ENCODE results near the gene SH3BGRL2. TPM values are rescaled to one million over a fixed set of nuclear protein-coding genes. Genes with fewer than 3 reads are reported as not detected.
"Not testable (repeated sequence)": the region's sequence is repeated elsewhere in the genome, so short reads cannot be mapped to it uniquely, and the experiment has no call there.

SH3BGRL2 gene
- total RNA-seq, 1 donor from 2014 or later, result 19.5 TPM

DNA sequence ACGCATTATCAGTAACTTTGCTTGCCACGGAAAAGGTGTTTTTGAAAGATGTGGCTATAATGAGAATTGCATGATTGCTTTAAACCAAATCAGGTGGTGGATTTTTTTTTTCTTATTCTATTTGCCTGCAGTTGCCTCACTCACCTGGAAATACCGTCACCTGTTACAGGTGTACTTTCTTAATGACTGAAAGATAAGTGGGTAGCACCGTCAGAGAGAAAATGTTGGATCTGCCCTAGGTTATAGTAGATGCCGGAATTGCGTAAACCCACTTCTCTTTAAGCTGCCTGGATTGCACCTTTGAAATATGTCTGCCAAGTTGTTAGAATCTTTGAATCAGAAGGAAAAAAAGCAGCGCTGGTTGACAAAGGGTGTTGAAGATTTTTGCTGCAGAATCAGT, 68.5 kb downstream of the SH3BGRL2 start:
- DNase-seq, result no peak

DNA sequence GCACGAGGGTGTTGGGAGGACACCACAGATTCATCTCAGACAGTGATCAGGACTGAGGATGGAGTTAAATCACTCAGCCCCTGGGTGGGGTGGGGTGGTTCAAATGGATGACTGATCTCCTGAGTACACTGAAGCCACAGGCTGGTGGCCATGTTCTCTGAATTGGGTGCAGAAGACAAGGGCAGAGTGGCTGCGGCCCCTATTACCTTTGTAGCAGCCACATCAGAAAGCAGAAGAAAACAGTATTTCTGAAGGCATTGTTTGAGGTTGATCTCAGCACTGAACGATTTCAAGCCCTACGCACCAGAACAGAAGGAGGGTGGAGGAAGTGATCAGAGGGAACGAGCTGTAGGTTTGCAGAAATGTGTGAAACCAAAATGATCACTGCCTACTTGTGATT, 71.6 kb downstream of the SH3BGRL2 start:
- DNase-seq, result no peak

DNA sequence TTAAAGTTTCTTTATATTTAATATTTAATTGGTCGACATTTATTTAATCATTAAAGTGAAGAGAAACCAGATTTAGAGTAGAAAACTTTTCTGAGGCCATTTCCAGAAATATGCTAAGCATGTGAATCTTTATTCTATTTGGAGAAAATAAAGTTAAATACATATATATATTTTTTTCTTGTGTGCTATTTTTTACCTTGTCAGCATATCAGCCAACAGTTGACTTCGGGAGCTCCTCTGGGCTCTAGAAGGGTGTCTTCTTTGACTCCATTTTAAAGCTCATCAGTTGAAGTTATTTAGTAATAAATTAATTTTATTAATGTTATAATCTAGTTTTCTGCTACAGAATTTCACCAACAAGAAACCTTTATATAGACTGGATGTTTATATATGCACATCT, 73.1 kb downstream of the SH3BGRL2 start:
- no peak for DNase-seq

DNA sequence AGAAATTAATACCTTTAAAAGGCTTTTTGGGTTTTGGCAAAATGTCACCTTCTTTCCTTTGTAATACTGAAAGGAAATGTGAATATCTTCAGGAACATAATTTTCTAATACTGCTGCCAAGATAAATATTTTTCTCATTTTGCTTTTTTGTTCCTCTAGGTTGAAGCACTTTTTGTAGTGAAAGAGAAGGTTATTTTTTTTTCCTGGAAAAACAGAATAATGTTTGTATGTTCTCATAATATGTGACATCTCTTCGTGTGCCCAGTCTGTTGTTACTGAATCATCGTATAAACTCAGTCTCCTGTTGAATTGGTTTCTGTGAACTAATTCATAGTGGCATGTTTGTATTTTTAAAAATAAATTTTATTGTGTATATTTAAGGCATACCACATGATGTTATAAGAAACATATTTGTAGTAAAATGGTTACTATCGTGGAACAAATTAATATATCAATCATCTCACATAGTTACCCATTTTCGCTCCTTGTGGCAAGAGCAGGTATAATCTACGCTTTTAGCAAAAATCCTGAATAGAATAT, 74.4 kb downstream of the SH3BGRL2 start:
- DNase-seq, result no peak

DNA sequence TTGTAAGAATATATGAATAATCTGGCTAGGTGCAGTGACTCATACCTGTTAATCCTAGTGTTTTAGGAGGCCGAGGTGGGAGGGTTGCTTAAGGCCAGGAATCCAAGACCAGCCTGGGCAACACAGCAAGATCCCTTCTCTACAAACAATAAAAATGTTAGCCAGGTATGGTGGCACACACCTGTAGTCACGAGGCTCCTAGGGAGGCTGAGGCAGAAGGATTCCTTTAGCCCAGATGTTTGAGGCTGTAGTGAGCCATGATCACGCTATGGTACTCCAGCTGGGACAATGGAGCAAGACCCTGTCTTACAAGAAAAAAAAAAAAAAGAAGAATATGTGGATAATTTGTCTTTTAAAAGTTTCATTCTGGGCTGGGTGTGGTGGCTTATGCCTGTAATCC, 75.4 kb downstream of the SH3BGRL2 start:
- DNase-seq, result no peak

DNA sequence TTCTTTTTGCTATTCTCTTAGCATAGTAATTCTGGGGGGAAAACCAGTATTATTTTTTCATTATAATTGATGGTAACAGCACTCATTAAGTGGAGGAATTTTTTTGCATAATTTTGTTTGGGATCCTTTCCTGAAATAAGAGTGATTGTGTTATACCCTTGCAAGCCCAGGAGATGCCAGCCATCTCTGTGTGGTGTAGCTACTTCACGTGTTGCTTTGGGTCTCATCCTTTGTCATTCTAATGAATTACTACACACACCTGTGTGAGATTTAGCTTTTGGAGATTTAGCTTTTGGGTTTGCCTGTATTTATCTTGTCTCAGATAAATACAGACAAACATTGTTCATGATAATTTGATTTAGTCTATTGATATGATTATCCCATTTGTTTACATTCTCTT, 76.5 kb downstream of the SH3BGRL2 start:
- no peak for DNase-seq

DNA sequence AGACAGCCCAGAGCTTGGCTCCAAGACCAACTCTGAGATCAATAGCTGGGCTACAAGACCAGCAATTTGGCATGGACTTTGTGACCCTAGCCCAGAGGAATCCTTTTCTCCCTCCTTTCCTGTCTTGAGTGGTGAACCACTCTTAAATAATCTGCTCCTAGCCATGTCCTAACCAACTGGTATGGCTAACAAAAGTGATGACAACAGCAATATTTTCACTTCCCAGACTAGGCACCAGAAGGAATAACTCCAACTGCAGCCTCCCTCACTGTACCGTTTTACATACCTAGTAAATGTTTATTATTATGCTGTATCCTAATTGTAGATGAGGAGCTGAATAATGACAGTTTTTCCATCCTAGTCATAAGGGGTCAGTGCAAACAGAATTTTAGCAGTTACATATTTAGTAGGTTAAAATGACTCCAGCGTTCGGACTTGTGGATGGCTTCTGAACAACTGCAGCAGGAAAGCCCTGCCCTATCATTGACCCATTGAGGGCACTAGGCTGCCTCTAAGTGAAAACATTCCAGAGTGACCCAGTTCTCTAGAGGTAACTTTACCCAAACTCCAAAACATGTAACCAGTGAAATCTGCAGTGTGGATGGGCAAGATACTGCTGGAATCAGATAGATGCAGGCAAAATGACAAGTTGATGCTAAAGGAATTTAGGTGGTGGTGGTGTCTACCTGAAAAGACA, 77.1 kb downstream of the SH3BGRL2 start:
- no peak for DNase-seq

DNA sequence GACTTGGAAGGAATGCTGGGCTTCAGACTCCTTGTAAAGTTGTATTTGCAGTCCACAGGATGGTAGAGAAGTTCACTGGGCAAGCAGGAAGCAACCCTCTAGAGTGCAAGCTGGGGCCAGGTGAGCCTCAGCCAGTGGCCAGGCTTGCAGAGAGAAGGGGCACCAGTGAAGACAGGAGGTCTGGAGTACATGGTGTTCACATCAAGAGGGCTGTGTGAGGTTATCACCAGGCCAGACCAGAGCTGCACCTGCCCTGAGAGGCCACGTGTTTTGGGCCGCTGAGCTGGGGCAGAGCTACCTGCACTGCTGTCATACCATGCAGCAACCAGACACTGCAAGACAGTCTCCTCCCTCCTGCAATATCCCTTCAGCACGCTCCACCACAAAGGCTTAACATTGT, 79.0 kb downstream of the SH3BGRL2 start:
- DNase-seq, result no peak

DNA sequence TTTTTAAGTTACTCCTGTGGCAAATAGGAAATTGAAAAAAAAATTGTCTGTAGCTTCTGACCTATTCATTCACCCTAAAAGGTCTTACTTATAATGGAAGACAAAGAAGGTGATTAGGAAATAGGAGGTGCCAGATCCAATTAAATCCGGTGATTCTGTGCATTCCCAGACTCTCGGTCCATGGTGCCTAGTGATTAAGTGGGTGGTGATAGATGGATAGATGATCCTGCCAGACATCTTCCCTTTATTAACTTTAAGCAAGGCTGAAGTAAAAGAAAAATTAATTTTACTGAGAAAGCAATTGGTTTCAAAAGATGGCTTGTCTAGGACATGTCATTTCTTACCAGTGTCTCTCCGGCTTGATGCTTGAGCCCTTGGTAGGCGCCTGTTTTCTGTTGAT, 80.0 kb downstream of the SH3BGRL2 start:
- DNase-seq, result no peak

DNA sequence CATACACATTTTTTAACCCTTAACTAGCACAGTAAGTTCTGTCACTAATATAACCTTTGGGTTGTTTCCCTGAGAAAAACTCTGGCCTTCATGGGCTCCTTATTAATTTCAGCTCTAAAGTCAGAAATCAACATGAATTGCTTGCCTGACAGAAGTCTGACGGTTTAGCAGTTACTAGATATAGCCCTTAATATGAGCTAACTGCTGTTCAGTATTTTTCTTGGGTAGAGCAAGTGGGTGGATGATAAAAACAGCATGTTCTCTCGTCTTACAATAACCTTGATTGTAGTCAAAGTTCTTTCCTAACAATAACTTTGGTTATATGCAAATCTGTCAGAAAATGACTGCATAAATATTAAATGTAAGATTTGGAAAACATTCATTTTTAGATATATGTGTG, 81.0 kb downstream of the SH3BGRL2 start:
- DNase-seq, result no peak

DNA sequence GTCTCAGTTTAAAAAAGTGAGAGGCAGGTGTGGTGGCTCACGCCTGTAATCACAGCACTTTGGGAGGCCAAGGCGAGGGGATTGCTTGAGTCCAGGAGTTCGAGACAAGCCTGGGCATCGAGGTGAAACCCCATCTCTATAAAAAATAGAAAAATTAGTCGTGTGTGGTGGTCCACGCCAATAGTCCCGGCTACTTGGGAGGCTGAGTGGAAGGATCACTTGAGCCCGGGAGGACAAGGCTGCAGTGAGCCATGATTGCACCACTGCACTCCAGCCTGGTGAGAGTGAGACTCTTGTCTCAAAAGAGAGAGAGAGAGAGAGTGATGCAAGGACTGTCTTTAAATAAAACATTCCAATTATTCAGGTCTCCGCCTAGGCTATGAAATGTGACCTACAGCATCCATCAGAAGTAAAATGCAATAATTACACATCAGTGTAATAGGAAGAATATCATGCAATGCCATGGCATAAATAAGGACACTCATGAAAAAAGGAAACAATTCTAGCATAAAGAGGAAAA, 81.5 kb downstream of the SH3BGRL2 start:
- DNase-seq, result no peak

DNA sequence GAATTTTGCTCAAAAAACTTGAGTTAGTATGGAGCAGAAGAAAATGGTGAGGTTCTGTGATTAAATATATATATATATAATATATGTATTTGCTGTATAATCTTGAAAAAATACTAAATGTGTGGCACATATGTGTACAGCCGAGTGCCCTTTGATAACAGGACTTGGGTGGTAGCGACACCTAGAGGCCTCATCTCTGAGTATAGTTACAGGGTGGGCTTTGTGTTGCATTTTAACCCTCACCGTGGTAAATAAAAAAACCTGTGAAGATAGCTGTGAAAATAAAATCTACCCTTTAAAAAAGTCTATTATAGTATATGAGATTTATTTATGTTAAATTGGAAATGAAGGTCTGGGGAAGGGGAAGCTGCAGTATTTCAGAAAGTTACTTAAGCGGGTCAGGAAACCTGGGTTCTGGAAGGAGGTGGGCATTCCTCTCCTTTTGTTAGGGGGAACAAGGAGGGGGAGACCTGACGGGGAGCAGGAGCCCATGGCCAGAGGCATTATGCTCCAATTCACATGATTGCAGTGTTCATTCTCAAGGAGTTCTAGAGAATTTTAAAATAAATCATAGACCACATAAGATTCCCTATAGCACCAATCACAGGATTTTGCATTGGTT, 82.7 kb downstream of the SH3BGRL2 start:
- no peak for DNase-seq

DNA sequence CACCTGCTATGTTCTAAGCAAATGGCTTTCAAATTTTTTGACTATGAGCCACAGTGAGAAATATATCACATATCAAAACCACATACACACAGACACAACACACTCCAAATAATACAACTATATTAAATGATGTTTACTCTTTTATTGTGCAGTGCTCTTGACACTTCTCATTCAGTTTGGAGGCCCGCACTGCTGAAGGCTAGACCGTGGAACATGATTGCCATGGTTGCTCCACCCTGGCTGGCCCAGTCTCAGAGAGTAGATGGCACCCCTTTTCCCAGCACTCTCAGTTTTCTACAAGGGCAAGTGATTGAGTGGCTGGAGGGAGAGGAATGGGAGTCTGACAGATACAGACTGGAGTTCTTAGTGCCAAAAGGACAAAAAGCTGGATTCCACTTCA, 86.9 kb downstream of the SH3BGRL2 start:
- no peak for DNase-seq

DNA sequence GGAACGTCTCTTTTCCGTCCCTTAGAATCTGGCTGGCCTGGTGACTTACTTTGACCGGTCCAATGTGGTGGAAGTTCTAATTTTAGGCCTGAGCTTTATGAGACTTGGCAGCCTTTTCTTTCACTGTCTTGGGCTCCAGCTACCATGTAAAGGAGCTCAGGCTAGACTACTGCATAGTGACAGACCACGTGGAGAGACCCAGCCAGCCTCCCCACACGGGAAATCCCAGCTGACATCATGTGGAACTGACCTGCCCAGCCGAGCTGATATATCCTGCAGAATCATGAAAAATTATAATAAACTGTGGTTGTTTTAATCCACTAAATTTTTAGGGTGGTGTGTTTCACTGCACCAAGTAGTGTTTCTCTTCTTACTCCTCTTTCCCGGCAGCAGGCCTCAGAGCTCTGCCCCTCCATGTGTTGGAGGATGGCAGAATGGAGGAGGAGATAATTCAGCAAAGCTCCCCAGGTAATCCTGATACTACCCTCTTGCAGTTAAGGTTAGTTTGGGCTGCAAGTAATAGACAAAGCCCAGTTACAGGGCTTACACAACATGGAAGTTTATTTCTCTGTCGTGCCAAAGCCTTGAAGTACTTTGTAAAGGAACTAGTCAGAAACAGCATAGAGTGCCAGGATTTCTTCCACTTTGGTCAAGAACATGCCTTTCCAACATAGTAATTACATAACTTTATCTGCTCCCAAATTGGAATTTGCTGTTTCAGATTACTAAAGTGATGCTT, 87.5 kb downstream of the SH3BGRL2 start:
- DNase-seq, result no peak

DNA sequence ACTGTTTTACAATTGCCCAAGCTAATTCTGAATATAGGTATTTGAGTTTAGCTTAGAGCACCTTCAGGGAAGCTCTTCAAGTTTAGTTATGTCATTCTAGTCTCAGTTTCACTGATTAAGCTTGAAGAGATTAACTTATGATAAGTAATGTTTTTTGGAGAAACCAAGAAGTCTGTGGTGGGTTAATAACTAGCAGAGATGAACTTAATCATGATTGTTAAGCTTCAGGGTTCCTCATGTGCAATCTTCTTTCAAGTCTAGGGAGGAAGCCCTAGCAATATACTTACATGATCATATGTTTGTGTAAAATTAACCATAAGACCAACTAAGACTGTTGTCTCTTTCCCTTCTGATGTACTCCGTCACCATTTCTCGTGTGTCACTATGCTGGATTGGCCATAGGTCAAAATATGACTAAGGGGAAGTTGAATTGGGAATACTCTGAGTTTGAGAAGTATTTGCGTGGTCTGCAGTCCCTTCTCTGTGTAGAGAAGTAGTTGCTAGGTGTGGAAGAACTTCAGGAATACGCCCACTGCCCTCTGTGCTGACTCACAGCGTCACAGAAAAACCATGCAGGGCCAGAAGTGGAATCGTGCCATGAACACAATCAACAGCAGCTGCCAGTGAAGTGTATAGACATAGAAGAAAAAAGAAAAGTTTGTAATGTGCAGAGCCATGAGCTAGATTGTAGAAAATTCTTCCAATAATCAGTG, 88.3 kb downstream of the SH3BGRL2 start:
- DNase-seq, result no peak

DNA sequence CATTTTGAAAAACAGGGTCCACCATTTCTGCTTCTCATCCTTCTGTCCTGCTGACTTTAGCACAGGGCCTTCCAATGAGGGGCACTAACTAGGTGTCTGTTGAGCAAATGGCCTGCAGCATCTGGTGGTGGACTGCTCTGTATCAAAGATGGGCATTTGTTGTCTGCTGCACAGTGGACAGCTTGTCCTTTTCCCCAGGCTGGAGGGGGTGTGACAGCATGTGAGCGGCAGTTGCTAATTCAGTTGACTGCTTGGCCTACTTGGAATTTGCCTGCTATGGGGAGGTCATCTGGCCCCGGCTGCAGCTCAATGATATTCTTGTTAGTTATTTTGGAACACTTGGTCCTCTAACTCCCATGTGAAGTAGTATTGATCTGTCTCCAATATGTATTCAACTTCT, 93.7 kb downstream of the SH3BGRL2 start:
- DNase-seq, result no peak

DNA sequence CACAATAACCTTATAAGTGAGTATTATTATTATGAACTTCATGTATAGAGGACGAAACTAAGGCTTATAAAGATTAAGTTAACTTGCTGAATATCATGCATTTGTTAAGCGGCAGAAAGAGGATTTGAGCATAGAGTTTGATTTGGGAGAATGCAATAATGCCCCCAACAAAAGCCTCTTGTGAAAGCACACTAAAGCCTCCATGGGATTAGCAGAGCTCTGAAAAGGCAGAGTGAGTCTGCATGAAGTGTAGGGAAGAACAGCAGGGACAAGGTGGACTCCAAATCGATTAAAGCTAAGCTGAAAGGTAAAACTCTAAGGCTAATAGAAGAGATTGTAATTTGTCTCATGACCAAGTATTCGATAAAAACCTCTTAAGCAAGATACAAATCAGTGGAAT, 100.3 kb downstream of the SH3BGRL2 start:
- DNase-seq, result no peak

DNA sequence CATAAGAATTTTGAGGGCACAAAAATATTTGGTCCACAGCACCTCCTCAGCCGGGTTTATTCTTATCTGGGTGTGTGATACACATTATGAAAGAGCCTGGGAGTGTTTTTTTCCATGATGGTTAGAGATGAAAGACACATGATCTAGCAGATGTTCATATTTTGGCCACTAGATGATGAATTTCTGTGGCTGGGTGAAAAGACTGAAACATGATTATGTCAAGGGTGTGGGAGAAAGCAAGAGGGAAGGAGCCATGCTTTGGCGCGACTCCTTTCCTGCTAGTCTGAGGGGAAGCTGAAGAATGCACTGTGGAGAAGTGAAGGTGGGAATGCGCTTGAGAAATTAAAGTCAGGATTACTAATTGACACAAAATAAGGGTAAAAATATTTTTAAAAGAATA, 102.3 kb downstream of the SH3BGRL2 start:
- no peak for DNase-seq

DNA sequence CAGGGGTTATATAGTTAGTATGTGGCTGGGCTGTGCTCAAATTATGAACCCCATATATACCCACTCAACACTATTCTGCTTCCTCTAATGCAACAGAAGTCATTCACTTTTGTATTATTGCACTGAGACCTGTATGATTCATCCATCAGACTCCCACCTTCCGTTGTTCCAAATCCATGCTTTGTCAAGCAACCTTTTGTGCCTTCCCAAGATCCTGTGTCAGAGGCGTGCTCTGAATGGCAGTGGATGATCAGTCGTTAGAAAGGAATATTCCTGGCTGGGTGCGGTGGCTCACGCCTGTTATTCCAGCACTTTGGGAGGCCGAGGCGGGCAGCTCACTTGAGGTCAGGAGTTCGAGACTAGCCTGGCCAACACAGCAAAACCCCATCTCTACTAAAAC, 103.2 kb downstream of the SH3BGRL2 start:
- DNase-seq, result no peak

DNA sequence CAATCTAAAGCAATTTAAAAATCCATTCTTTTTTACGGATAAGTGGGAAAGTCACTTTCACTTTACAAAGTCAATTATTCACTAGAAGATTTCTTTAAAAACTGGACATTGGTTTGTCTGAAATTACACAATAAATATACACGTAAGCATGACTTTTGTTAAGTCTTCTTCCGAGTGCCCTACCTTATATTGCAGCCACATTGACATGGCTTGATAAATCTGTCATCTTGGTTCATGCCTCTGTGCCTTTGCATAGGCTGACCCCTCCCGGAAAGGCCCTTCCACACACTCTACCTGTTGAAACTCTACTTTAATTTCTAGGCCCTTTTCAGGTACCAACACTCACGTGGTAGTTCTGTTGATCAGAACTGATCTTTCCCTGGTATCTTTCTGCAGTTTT, 104.1 kb downstream of the SH3BGRL2 start:
- DNase-seq, result no peak

DNA sequence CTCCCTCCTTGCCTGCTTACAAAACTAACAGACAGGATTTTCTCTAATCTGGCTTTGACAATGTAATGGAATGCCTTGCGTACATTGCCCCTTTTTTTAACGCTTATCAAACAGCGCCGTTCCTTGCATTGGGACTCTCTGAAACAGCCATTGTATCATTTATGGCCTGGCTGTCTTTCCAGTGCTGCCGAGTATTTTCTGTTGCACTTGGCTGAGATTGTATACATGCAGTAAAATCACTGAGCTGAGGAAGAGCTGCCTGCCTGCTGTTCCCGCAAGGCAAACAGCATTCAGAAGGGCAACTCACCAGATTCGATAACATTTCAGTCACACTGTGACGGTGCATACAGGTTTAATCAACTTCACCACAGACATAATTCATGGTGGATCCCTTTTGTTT, 106.0 kb downstream of the SH3BGRL2 start:
- DNase-seq, result no peak

DNA sequence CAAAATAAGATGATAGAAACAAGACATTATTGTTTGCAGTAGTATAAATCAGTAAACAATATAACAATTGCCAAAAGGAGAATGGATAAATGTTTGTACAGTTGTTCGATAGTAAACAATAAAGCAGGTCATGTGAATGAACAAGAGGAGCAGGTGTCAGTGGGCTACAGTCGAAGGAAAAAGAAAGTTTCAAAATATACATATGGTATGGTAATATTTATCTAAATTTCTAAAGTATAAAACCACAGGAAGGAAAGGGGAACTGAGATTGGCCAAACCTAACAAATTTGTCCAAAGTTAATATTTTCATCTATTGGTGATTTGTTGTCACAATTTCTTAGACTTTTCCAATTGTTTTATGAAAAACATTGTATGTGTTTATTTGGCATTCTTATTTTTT, 110.9 kb downstream of the SH3BGRL2 start:
- DNase-seq, result no peak

DNA sequence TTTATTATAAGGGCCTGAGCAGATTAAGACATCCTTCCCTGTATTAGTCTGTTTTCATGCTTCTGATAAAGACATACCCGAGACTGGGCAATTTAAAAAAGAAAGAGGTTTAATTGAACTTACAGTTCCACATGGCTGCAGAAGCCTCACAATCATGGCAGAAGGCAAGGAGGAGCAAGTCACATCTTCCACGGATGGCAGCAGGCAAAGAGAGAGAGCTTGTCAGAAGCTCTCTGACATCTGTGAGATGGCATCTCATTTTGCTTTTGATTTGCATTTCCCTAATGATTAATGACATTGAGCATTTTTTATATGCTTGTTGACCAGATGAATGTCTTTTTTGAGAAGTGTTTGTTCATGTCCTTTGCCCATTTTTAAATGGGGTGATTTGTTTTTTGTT, 114.2 kb downstream of the SH3BGRL2 start:
- DNase-seq, result not testable (repeated sequence)

Data from skin of body (tissue), 2 donors.